ENCODE results near the gene FSTL5.
"Not testable (repeated sequence)": the region's sequence is repeated elsewhere in the genome, so short reads cannot be mapped to it uniquely, and the experiment has no call there.

Gene FSTL5

GRCh38 chr4:161799710-161800109 is 364.1 kb downstream of the FSTL5 start:
- DNase-seq = no peak
- Histone ChIP-seq H3K36me3 (no peaks in the 10 kb centered on the region), H3K27me3 (no peaks in the 10 kb centered on the region; the same call in 1 of the 2 replicates), H3K4me3 (ENCODE audit: low read depth, low read length) (no peak overlapping the region), H3K4me1 (no peaks in the 10 kb centered on the region), H3K9me3 (no peaks in the 10 kb centered on the region)
- TF ChIP-seq CTCF (IDR thresholded peaks at IDR 0.05; ENCODE audit: low read depth, low read length) = no peak

GRCh38 chr4:161792991-161793390 is 370.8 kb downstream of the FSTL5 start:
- DNase-seq = no peak
- TF ChIP-seq CTCF (IDR thresholded peaks at IDR 0.05; ENCODE audit: low read depth, low read length) = no peak

GRCh38 chr4:161791796-161792556 is 371.8 kb downstream of the FSTL5 start:
- no peaks in the 10 kb centered on the region for H3K4me1 ChIP-seq
- H3K4me3 ChIP-seq (ENCODE audit: low read depth, low read length) = no peak overlapping the region
- no peaks in the 10 kb centered on the region for H3K27me3 ChIP-seq
- no peaks in the 10 kb centered on the region for H3K9me3 ChIP-seq
- DNase-seq = no peak
- no peak for TF ChIP-seq CTCF (IDR thresholded peaks at IDR 0.05; ENCODE audit: low read depth, low read length)
- no peaks in the 10 kb centered on the region for H3K36me3 ChIP-seq

More at GRCh38 chr4:161792991-161793390, 370.8 kb downstream of the FSTL5 start:
- Histone ChIP-seq H3K9me3 (no peaks in the 10 kb centered on the region), H3K36me3 (no peaks in the 10 kb centered on the region), H3K27me3 (no peaks in the 10 kb centered on the region), H3K4me3 (ENCODE audit: low read depth, low read length) (no peak overlapping the region), H3K4me1 (no peaks in the 10 kb centered on the region)

- Histone ChIP-seq H3K9me3 (no peaks in the 10 kb centered on the region), H3K4me3 (ENCODE audit: low read depth, low read length) (no peak overlapping the region), H3K36me3 (no peaks in the 10 kb centered on the region), H3K27me3 (no peaks in the 10 kb centered on the region), H3K4me1 (no peaks in the 10 kb centered on the region)
- DNase-seq = no peak
- TF ChIP-seq CTCF (IDR thresholded peaks at IDR 0.05; ENCODE audit: low read depth, low read length) = no peak
Observed at GRCh38 chr4:161767116-161767515, 396.7 kb downstream of the FSTL5 start.

GRCh38 chr4:161762796-161763195 is 401.0 kb downstream of the FSTL5 start:
- Histone ChIP-seq H3K36me3 (no peaks in the 10 kb centered on the region), H3K27me3 (no peaks in the 10 kb centered on the region), H3K9me3 (no peaks in the 10 kb centered on the region), H3K4me3 (ENCODE audit: low read depth, low read length) (no peak overlapping the region), H3K4me1 (no peaks in the 10 kb centered on the region)
- TF ChIP-seq CTCF (IDR thresholded peaks at IDR 0.05; ENCODE audit: low read depth, low read length) = no peak
- DNase-seq = no peak

- H3K36me3 ChIP-seq = no peaks in the 10 kb centered on the region
- H3K27me3 ChIP-seq = no peaks in the 10 kb centered on the region
- no peak overlapping the region for H3K4me3 ChIP-seq (ENCODE audit: low read depth, low read length)
- TF ChIP-seq CTCF (IDR thresholded peaks at IDR 0.05; ENCODE audit: low read depth, low read length) = no peak
- H3K9me3 ChIP-seq = no peaks in the 10 kb centered on the region
- no peak for DNase-seq
- no peaks in the 10 kb centered on the region for H3K4me1 ChIP-seq
Observed at GRCh38 chr4:161760008-161760407, 403.8 kb downstream of the FSTL5 start.

- not testable (repeated sequence) for H3K27me3 ChIP-seq; H3K36me3 ChIP-seq; H3K4me3 ChIP-seq (ENCODE audit: low read depth, low read length); H3K4me1 ChIP-seq; DNase-seq; H3K9me3 ChIP-seq
Observed at GRCh38 chr4:161758412-161758811, 405.4 kb downstream of the FSTL5 start.

Measured in BE2C (cell line).